Ovary (tissue), 9 donors: ENCODE measurements around the gene MORN1. TPM values are rescaled to one million over a fixed set of nuclear protein-coding genes. Genes with fewer than 3 reads are reported as not detected.
A peak's percentile ranks its signal among the peaks of the same experiment; 100 is the strongest.

Experiments
- DNase-seq, 5 donors: peaks; one replicate each; pipeline ENCODE4 v3.0.0-alpha.2; 2019 to 2020
- H3K27ac ChIP-seq, 2 donors: fragments of 200-600 bp; one replicate each; pipeline versions ENCODE4 v1.5.1 to v1.8.0; 2019 to 2022
- H3K27me3 ChIP-seq: fragments of 200-600 bp; one replicate; pipeline ENCODE4 v1.8.0; 2022
- H3K36me3 ChIP-seq: fragments of 200-600 bp; sonication (generic); one replicate; pipeline ENCODE4 v1.5.1; 2019
- H3K4me1 ChIP-seq: one replicate; pipeline ENCODE4 v1.8.1; 2013; ENCODE audit warnings: mild to moderate bottlenecking, moderate library complexity; ENCODE audit not compliant: insufficient read depth
- H3K4me3 ChIP-seq: fragments of 200-600 bp; sonication (generic); one replicate; pipeline ENCODE4 v1.5.1; 2017
- H3K9me3 ChIP-seq, 2 donors: fragments of 200-600 bp in 1 of 2; sonication (generic) in 1 of 2; one replicate each; pipeline versions ENCODE4 v1.5.1 to v1.8.1; 2013 to 2019; ENCODE audit warnings: mild to moderate bottlenecking in 1 of 2, moderate library complexity in 1 of 2
- EP300 ChIP-seq: sonication (generic); formaldehyde crosslinking; IDR thresholded peaks from one replicate; pipeline ENCODE4 v1.6.1; 2017; ENCODE audit warnings: antibody characterized with exemption
- POLR2A ChIP-seq: fragments of 450-650 bp; IDR thresholded peaks from one replicate; pipeline ENCODE4 v1.6.1; 2017; ENCODE audit warnings: antibody characterized with exemption, mild to moderate bottlenecking, moderate library complexity
- WGBS, 3 donors: extraction: QIAGEN DNeasy Blood & Tissue Kit in 1 of 3; methylation state at CpG; one replicate each; pipeline versions ENCODE4 v1.1.5 to v1.1.7; 2013 to 2017; 5-methylcytosine and 5-hydroxymethylcytosine counted together
- intact Hi-C, 4 donors: fragments of 100-400 bp; cut with DNase I; formaldehyde crosslinking; loops; one replicate each; pipeline versions ENCODE4 v1.11.0 to v1.15.1; 2022 to 2023
- polyA plus RNA-seq, 2 donors: library from polyadenylated mRNA; stranded (reverse); fragments of 200-250 nt in 1 of 2; fragments of 350-450 nt in 1 of 2; fragmentation: Illumina TruSeq in 1 of 2; extraction: RNeasy Lipid Tissue Mini Kit (QIAGEN cat#74804) in 1 of 2; gene quantifications; one replicate each; pipeline ENCODE4 v1.2.3, GENCODE V29; 2013 to 2014
- total RNA-seq, 7 donors: library from RNA; depleted of rRNA in 2 of 7; stranded (reverse); fragments of >200 nt in 2 of 7; fragmentation: NEBNext Ultra II Directional in 3 of 7; extraction: Animal tissue kit (Norgen Biotek cat#: 25700) in 3 of 7; gene quantifications; one replicate each; pipeline versions ENCODE4 v1.1.0 to v1.2.4, GENCODE V29; 2016 to 2023
- TF ChIP-seq, protein P1 (sequence below), 3 donors: fragments of 450-650 bp in 2 of 3; fragments of 200-600 bp in 1 of 3; IDR thresholded peaks; one replicate each; pipeline versions ENCODE4 v1.5.1 to v1.8.0; 2016 to 2022; ENCODE audit warnings: antibody characterized with exemption in 3 of 3, mild to moderate bottlenecking in 1 of 3
- donor health status: DM: no; HTN: no; CAD: no; lungs with moderate emphysema.
- donor health status: DM: no; HTN: no; CAD: no.
- donor health status: Bipolar disorder and iron deficiency.
- donor health status: DM: yes; HTN: yes; CAD: no.
- donor health status: DM: no; HTN: no; CAD: no.
- donor health status: DM: yes; HTN: yes; CAD: no.

The MORN1 gene
- total and polyA plus RNA-seq, 9 donors: 1.7 to 24.2 (median 17.7) TPM

DNA sequence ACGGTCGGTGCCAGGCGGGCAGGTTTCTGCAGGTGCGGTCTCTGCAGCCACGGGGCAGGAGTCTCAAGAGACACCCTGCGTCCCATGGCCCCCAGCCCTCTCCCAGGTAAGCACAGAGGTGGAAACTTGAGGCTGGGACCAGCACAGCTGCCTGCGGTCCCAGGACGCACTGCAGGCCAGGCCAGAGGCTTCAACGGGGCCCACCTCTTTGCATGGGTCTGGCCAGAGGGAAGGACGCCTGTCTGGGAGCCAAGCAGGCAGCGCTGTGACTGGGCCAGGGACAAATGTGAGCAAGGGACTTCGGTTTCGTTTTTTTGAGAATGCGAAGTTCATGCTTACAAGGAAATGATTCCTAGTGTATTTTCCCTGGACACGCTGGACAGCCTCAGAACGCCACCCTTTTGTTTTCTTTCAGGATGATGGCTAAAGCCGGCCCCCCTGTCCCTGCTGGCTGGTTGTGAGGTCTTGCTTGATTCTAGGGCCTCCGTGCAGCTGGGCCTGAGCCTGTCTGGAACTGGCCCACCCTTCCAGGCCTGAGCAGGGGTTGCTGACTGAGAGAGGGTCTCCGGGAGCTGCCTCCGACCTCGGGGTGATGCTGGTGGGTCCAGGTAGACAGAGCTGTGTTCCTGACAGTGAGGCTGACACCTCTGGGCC, 38.3 kb downstream of the MORN1 start:
- TF ChIP-seq POLR2A (no peak), EP300 (no peak)
- TF ChIP-seq, protein P1, sequence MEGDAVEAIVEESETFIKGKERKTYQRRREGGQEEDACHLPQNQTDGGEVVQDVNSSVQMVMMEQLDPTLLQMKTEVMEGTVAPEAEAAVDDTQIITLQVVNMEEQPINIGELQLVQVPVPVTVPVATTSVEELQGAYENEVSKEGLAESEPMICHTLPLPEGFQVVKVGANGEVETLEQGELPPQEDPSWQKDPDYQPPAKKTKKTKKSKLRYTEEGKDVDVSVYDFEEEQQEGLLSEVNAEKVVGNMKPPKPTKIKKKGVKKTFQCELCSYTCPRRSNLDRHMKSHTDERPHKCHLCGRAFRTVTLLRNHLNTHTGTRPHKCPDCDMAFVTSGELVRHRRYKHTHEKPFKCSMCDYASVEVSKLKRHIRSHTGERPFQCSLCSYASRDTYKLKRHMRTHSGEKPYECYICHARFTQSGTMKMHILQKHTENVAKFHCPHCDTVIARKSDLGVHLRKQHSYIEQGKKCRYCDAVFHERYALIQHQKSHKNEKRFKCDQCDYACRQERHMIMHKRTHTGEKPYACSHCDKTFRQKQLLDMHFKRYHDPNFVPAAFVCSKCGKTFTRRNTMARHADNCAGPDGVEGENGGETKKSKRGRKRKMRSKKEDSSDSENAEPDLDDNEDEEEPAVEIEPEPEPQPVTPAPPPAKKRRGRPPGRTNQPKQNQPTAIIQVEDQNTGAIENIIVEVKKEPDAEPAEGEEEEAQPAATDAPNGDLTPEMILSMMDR (IDR thresholded peaks at IDR 0.05): no peak
- H3K36me3 ChIP-seq: no peaks in the 10 kb centered on the region
- no peaks in the 10 kb centered on the region for H3K27me3 ChIP-seq
- 83 to 88% (median 85%) methylated on average over 18 to 21 of the region's 21 CpGs for WGBS, 3 donors
- intact Hi-C loops: no loop called here
- H3K4me3 ChIP-seq: no peak overlapping the region
- H3K4me1 ChIP-seq: no peaks in the 10 kb centered on the region
- DNase-seq: peak in 1 of 5 donors; percentile 15
- H3K9me3 ChIP-seq: no peaks in the 10 kb centered on the region
- no peak overlapping the region for H3K27ac ChIP-seq

DNA sequence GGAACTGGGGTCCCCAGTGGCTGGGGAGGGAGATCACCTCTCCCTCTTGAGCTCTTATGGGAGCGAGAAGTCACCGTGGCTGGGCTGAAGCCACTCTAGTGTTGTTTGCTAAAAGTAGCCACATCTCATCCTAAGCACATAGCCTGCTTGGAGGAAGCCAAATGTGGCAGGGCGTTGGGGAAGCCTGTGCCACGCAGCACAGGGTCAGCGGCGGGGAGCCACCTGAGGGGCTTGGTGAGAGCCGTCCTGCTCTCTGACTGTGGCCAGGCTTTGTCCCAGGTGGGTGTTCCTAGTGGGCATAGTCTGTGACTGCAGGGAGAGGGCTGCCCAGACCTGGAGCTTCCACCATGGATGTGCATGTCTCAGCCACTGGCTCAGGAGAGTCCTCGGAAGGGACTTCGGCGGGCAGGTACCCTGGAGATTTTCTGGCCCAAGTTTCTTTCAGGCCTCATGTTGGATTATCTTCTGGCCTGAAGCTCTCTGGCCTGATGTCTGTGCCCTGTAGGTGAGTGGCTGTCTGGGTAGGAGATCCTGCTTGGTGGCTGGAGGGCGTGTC, 38.9 kb downstream of the MORN1 start:
- intact Hi-C loops: no loop called here
- no peak overlapping the region for H3K27ac ChIP-seq

DNA sequence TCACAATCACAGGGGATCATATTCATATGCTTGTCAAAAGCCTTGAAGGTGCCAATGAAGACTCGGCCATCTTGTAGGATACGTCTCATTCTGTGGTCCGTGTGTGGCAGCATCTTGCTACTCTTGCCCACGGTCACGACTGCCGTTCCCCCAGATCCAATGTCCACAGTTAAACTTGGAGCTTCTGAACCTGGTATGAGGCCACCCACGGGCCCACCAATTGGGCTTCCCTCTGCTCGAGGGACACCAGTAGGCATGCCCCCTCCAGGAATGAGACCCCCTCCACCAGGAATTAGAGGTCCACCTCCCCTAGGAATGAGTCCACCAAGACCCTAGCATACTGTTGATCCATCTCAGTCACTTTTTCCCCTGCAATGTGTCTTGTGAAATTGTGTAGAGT, 39.6 kb downstream of the MORN1 start:
- no peak for DNase-seq

More for the DNA sequence above, 38.9 kb downstream of the MORN1 start:
- Histone ChIP-seq H3K27me3 (no peaks in the 10 kb centered on the region), H3K4me1 (no peaks in the 10 kb centered on the region), H3K9me3 (no peaks in the 10 kb centered on the region), H3K36me3 (no peaks in the 10 kb centered on the region), H3K4me3 (no peak overlapping the region)
- TF ChIP-seq EP300 (no peak), POLR2A (no peak)
- TF ChIP-seq, protein P1 (IDR thresholded peaks at IDR 0.05): no peak
- 87 to 95% (median 93%) methylated on average over 11 of the region's 11 CpGs for WGBS, 3 donors
- DNase-seq: peak in 1 of 5 donors; percentile 24

DNA sequence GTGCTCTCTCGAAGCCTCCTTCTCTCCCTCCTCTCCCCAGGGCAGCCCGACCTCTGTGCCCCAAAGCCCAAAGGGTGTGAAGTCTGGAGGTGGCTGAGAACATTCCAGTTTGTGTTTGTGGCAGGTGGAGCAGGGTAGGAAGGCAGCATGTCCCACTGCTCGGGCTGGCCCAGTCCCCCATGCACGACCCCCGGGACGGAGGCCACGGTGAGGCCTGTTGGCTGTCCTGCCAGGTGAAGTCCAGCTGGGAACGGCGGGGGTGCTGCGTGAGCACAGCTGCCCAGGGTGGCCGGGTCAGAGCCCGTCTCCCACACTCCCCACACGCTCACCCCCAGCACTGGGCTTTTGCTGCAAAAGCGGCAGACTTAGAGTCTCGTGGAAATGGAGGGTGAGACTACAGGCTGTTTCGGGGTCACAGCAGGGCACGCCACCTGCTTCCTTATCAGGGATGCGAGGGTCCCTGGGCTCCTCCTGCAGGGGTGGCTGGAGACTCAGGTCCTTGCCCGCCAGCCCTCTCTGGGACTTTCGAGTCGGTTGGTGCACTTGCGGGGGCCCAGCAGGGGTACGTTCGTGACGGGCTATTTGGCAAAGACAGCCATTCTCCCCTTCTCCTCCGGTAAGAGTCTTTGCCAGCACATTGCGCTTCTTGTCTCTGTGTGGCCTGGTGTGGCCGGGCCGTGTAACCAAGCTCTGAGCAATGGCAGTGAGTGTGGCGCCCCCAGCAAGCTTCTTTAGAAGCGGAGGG, 40.3 kb downstream of the MORN1 start:
- 67 to 80% (median 79%) methylated on average over 31 of the region's 31 CpGs for WGBS, 3 donors
- peak in 2 of 5 donors; percentile 13 to 28 for DNase-seq
- no peaks in the 10 kb centered on the region for H3K9me3 ChIP-seq

More for the DNA sequence above, 39.6 kb downstream of the MORN1 start:
- intact Hi-C loops: no loop called here
- H3K4me3 ChIP-seq: no peak overlapping the region
- H3K36me3 ChIP-seq: no peaks in the 10 kb centered on the region
- 89 to 93% (median 92%) methylated on average over 8 of the region's 8 CpGs for WGBS, 3 donors
- H3K27me3 ChIP-seq: no peaks in the 10 kb centered on the region
- no peak overlapping the region for H3K27ac ChIP-seq
- TF ChIP-seq POLR2A (no peak), EP300 (no peak)
- TF ChIP-seq, protein P1 (IDR thresholded peaks at IDR 0.05): no peak
- no peaks in the 10 kb centered on the region for H3K9me3 ChIP-seq
- H3K4me1 ChIP-seq: no peaks in the 10 kb centered on the region

More for the DNA sequence above, 40.3 kb downstream of the MORN1 start:
- no peaks in the 10 kb centered on the region for H3K4me1 ChIP-seq
- H3K4me3 ChIP-seq: no peak overlapping the region
- H3K36me3 ChIP-seq: no peaks in the 10 kb centered on the region
- intact Hi-C loops: no loop called here
- no peak overlapping the region for H3K27ac ChIP-seq
- TF ChIP-seq EP300 (no peak), POLR2A (no peak)
- TF ChIP-seq, protein P1 (IDR thresholded peaks at IDR 0.05): no peak
- no peaks in the 10 kb centered on the region for H3K27me3 ChIP-seq
